Measurements from ENCODE around the gene IL34.
A peak's percentile ranks its signal among the peaks of the same experiment; 100 is the strongest.

The IL34 gene

DNA sequence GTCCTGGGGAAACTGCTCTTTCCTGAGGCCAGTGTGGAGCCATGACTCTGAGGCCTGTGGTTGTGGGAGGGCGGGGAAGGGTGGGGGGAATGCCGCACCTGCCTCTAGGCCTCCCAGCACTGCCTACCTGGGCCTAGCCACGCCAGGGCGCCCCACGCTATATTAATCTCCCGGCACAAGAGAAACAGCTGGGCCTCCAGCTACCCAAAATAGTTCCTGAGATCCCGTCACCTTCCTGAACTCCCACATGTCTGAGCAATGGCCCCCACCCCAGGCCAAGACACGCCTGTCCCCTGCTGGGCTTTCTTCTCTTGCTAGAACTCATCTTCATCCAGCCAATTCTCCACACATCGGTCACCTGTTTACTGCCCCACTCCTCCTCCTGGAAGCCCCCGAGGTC, 52.5 kb downstream of the IL34 start:
- no peak for TF ChIP-seq SPI1 (IDR thresholded peaks at IDR 0.05; ENCODE audit: borderline replicate concordance, low read depth)
- TF ChIP-seq, protein P1, sequence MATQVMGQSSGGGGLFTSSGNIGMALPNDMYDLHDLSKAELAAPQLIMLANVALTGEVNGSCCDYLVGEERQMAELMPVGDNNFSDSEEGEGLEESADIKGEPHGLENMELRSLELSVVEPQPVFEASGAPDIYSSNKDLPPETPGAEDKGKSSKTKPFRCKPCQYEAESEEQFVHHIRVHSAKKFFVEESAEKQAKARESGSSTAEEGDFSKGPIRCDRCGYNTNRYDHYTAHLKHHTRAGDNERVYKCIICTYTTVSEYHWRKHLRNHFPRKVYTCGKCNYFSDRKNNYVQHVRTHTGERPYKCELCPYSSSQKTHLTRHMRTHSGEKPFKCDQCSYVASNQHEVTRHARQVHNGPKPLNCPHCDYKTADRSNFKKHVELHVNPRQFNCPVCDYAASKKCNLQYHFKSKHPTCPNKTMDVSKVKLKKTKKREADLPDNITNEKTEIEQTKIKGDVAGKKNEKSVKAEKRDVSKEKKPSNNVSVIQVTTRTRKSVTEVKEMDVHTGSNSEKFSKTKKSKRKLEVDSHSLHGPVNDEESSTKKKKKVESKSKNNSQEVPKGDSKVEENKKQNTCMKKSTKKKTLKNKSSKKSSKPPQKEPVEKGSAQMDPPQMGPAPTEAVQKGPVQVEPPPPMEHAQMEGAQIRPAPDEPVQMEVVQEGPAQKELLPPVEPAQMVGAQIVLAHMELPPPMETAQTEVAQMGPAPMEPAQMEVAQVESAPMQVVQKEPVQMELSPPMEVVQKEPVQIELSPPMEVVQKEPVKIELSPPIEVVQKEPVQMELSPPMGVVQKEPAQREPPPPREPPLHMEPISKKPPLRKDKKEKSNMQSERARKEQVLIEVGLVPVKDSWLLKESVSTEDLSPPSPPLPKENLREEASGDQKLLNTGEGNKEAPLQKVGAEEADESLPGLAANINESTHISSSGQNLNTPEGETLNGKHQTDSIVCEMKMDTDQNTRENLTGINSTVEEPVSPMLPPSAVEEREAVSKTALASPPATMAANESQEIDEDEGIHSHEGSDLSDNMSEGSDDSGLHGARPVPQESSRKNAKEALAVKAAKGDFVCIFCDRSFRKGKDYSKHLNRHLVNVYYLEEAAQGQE (IDR thresholded peaks at IDR 0.05; ENCODE audit: insufficient replicate concordance, low read depth), result no peak
- no peak for TF ChIP-seq GABPA (IDR thresholded peaks at IDR 0.05; ENCODE audit: low read depth)
- no peak for TF ChIP-seq POLR2AphosphoS5 (IDR thresholded peaks at IDR 0.05; ENCODE audit: low read depth)
- TF ChIP-seq, protein P2, sequence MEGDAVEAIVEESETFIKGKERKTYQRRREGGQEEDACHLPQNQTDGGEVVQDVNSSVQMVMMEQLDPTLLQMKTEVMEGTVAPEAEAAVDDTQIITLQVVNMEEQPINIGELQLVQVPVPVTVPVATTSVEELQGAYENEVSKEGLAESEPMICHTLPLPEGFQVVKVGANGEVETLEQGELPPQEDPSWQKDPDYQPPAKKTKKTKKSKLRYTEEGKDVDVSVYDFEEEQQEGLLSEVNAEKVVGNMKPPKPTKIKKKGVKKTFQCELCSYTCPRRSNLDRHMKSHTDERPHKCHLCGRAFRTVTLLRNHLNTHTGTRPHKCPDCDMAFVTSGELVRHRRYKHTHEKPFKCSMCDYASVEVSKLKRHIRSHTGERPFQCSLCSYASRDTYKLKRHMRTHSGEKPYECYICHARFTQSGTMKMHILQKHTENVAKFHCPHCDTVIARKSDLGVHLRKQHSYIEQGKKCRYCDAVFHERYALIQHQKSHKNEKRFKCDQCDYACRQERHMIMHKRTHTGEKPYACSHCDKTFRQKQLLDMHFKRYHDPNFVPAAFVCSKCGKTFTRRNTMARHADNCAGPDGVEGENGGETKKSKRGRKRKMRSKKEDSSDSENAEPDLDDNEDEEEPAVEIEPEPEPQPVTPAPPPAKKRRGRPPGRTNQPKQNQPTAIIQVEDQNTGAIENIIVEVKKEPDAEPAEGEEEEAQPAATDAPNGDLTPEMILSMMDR (IDR thresholded peaks at IDR 0.05; ENCODE audit: insufficient read depth, low read length), result no peak
- no peak overlapping the region for H3K4me3 ChIP-seq (replicated peaks; ENCODE audit: insufficient read depth, low read length)
- peak overlapping the region; percentile 95 for H3K27ac ChIP-seq (replicated peaks)
- H3K27me3 ChIP-seq (ENCODE audit: insufficient read depth, poor library complexity, severe bottlenecking), result no peaks in the 10 kb centered on the region
- DNase-seq (ENCODE audit: low read depth in 1 of 2, low spot score in 1 of 2), result no peak

DNA sequence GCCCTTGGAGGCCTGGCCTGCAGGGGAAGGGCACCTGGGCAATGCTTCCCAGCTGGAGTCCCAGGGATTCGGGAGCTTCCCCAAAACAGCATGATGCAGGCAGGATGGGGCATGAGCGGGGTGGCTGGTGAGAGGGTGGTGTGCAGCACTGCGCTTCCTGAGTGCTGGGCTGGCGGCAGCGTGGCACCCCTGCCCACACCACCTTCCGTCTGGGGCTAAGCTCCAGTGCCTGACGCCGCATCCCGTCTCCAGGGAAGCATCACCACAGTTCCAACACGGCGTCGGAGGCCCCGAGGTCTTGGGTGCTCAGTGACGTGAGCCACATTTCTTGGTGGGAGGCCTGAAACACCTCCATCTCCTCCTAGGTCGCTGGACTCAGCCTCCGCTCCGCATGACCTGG, 53.3 kb downstream of the IL34 start:
- peak in 1 of 2 experiments; percentile 36 for DNase-seq (ENCODE audit: low read depth in 1 of 2, low spot score in 1 of 2)
- peak overlapping the region; percentile 95 for H3K27ac ChIP-seq (replicated peaks)
- no peaks in the 10 kb centered on the region for H3K27me3 ChIP-seq (ENCODE audit: insufficient read depth, poor library complexity, severe bottlenecking)
- TF ChIP-seq GABPA (IDR thresholded peaks at IDR 0.05; ENCODE audit: low read depth), result no peak
- no peak for TF ChIP-seq POLR2AphosphoS5 (IDR thresholded peaks at IDR 0.05; ENCODE audit: low read depth)
- TF ChIP-seq, protein P2 (IDR thresholded peaks at IDR 0.05; ENCODE audit: insufficient read depth, low read length), result no peak
- no peak for TF ChIP-seq SPI1 (IDR thresholded peaks at IDR 0.05; ENCODE audit: borderline replicate concordance, low read depth)
- TF ChIP-seq, protein P1 (IDR thresholded peaks at IDR 0.05; ENCODE audit: insufficient replicate concordance, low read depth), result no peak
- H3K4me3 ChIP-seq (replicated peaks; ENCODE audit: insufficient read depth, low read length), result no peak overlapping the region

DNA sequence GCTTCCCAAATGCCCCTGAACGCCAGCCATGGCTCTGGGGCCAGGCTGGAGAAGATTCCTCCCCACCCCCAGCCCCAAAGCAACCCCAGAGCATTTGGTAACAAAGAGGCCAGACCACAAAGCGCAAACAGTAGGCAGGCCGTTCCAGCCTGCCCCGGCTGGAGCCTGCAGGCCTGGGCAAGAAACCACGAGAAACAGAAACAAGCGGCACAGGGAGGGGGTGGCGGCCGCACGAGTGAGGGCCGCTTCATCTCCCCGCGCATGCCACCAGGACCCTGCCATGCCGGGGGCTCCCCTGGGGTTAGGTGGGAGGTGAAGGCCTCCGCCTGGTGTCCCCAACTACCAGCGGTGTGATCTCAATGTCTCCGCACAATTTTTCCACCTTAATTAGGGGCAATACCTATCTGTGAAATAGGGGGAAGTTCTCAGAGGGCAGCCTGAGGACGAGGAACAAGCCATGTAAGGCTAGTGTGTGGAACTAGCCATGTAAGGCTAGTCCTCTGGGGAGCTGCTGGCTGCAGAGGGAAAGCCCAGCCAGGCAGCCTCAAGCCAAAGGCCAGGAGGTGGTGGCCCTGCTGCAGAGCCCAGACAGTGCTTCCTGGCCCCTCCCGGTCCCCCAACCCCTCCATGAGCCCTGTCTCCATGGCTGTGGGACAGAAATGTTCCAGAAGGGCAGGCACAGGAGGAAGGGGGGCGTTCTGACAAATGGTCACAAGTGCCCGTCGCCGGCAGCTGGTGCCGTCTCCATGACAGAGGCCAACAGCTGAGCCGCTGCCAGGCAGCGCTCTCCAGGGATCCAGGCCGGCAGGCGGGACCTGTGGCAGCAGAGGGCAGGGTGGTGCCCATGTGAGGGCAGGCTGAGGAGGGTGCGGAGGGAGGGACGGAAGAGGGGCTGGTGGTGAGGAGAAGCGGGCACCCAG, 54.0 kb downstream of the IL34 start:
- peak overlapping the region; percentile 95 for H3K27ac ChIP-seq (replicated peaks)
- peak in 1 of 2 experiments; percentile 87 for DNase-seq (ENCODE audit: low read depth in 1 of 2, low spot score in 1 of 2)

More for the DNA sequence above, 54.0 kb downstream of the IL34 start:
- no peaks in the 10 kb centered on the region for H3K27me3 ChIP-seq (ENCODE audit: insufficient read depth, poor library complexity, severe bottlenecking)
- no peak for TF ChIP-seq GABPA (IDR thresholded peaks at IDR 0.05; ENCODE audit: low read depth)
- TF ChIP-seq, protein P1 (IDR thresholded peaks at IDR 0.05; ENCODE audit: insufficient replicate concordance, low read depth), result no peak
- TF ChIP-seq, protein P2 (IDR thresholded peaks at IDR 0.05; ENCODE audit: insufficient read depth, low read length), result no peak
- peak; percentile 68 for TF ChIP-seq POLR2AphosphoS5 (IDR thresholded peaks at IDR 0.05; ENCODE audit: low read depth)
- no peak for TF ChIP-seq SPI1 (IDR thresholded peaks at IDR 0.05; ENCODE audit: borderline replicate concordance, low read depth)
- no peak overlapping the region for H3K4me3 ChIP-seq (replicated peaks; ENCODE audit: insufficient read depth, low read length)

All from HL-60 (cell line).